Measurements from ENCODE around the gene NDUFB5.

The NDUFB5 gene

GRCh38 chr3:179562591-179563270, 41.9 kb upstream of the NDUFB5 start, which contains the start of gene ACTL6A (continued):
- no peak for TF ChIP-seq ZBTB49 (tag by site-specific recombination; IDR thresholded peaks at IDR 0.05; ENCODE audit: low read depth)
- no peak for TF ChIP-seq ZNF596 (tag by site-specific recombination; IDR thresholded peaks at IDR 0.05)
- no peak for TF ChIP-seq ZNF670 (tag by site-specific recombination; IDR thresholded peaks at IDR 0.05; ENCODE audit: low read depth)
- no peak for TF ChIP-seq PRDM1 (tag by site-specific recombination; IDR thresholded peaks at IDR 0.05)
- TF ChIP-seq ZNF660 (tag by site-specific recombination; IDR thresholded peaks at IDR 0.05): peak; percentile 44; the same call in 1 of the 2 replicates

GRCh38 chr3:179563271-179563783, 41.3 kb upstream of the NDUFB5 start:
- H3K4me3 ChIP-seq (ENCODE audit: low read depth, low read length): peak overlapping the region; percentile 99
- ChIA-PET CTCF (interaction anchor here (1.0 kb wide), 1 partner anchor 117 kb away, joined by 3 read pairs; no protein-coding TSS in a partner anchor), POLR2A (interaction anchor here (1.0 to 1.7 kb wide), 5 partner anchors 12 to 1039 kb away, joined by 3 to 10 read pairs (median 4); partner anchors contain the start of genes GNB4, MRPL47, NDUFB5 and TTC14)
- H3K4me1 ChIP-seq (ENCODE audit: control insufficient read depth, insufficient read depth, low read length): no peaks in the 10 kb centered on the region
- H3K27ac ChIP-seq (ENCODE audit: extremely low read depth, low read depth, low read length): peak overlapping the region; percentile 44; the same call in 1 of the 2 replicates
- H3K9me3 ChIP-seq (ENCODE audit: control insufficient read depth, insufficient read depth, low read depth, low read length): no peaks in the 10 kb centered on the region
- no peaks in the 10 kb centered on the region for H3K36me3 ChIP-seq (ENCODE audit: control insufficient read depth in 2 of 2, insufficient read depth in 1 of 2, low read length in 2 of 2)
- 0 out of 2 replicates have a peak, but pooled peaks have one; percentile 34 for TF ChIP-seq ZBTB8A (tag by site-specific recombination; IDR thresholded peaks at IDR 0.05)
- TF ChIP-seq ZBTB48 (tag by site-specific recombination; IDR thresholded peaks at IDR 0.05): no peak
- TF ChIP-seq ZNF148 (tag by site-specific recombination; IDR thresholded peaks at IDR 0.05; ENCODE audit: borderline replicate concordance): no peak
- TF ChIP-seq ZBTB11 (tag by site-specific recombination; conservative IDR thresholded peaks at IDR 0.05; ENCODE audit: low read depth): peak; percentile 27; the same call in 1 of the 2 replicates
- 0 out of 2 replicates have a peak, but pooled peaks have one; percentile 15 for TF ChIP-seq ZNF341 (tag by site-specific recombination; IDR thresholded peaks at IDR 0.05; ENCODE audit: low read depth)
- no peak for TF ChIP-seq MEIS1 (CRISPR knock-in tag; IDR thresholded peaks at IDR 0.05; ENCODE audit: borderline replicate concordance)
- TF ChIP-seq YY2 (tag by site-specific recombination; IDR thresholded peaks at IDR 0.05): no peak
- 0 out of 2 replicates have a peak, but pooled peaks have one; percentile 7 for TF ChIP-seq ZNF692 (tag by site-specific recombination; IDR thresholded peaks at IDR 0.05)
- 0 out of 2 replicates have a peak, but pooled peaks have one; percentile 1 for TF ChIP-seq ZNF843 (tag by site-specific recombination; IDR thresholded peaks at IDR 0.05)
- TF ChIP-seq ZFHX2 (tag by site-specific recombination; conservative IDR thresholded peaks at IDR 0.05): 0 out of 2 replicates have a peak, but pooled peaks have one; percentile 10
- peak; percentile 78 for TF ChIP-seq CTCF (tag by site-specific recombination; IDR thresholded peaks at IDR 0.05)
- no peak for TF ChIP-seq ZNF398 (tag by site-specific recombination; IDR thresholded peaks at IDR 0.05)
- peak; percentile 45 for TF ChIP-seq ZBTB26 (tag by site-specific recombination; optimal IDR thresholded peaks at IDR 0.05)
- peak; percentile 42; the same call in 1 of the 2 replicates for TF ChIP-seq ZNF335 (tag by site-specific recombination; conservative IDR thresholded peaks at IDR 0.05)

Measured in HEK293 (cell line).